ENCODE results near the gene CEP152. TPM values are rescaled to one million over a fixed set of nuclear protein-coding genes. Genes with fewer than 3 reads are reported as not detected.

CEP152 gene
- total and polyA plus RNA-seq, 10 of the 15 experiments (the other 5 are each of a cell fraction or from before 2014, with no cell fraction given): 5.3 to 22.6 (median 14.2) TPM

DNA sequence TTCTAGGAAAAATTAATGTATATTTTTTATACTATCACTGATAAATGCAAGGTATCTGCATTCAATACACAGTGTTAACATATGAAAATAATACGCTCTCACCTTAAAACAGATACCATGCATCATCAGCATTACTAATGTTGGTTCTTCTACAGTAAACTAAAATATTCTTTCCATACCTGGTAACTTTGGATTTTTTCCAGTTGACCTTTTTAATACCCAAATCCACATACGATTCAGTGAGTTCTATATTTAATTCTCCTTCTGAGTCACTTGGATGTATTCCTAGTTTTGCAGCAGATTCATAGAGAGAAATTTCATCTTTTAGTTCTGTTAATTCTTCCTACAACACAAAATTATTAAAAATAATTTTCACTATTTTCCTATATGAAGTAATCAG lies 29.9 kb downstream of the CEP152 start (continued):
- TF ChIP-seq NFYB (IDR thresholded peaks at IDR 0.05; ENCODE audit: insufficient read depth, low read depth, low read length) (no peak), STAT1 (conservative IDR thresholded peaks at IDR 0.05) (no peak)

DNA sequence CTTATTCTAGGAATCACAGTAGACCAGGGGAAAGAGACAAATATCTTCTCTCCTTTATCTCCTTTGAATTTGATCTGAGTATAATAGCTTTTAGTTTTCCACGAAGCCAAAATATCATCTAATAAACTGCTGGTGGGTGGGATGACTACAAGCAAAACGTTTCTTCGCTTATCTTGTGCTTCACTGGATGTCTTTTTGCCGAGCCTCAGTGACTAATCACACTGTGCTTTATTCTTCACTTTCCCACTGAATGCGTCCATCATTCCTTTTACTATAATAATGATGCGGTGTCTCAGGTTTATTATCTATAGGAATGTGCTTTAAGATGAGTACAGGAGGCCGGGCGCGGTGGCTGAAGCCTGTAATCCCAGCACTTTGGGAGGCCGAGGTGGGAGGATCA lies 32.5 kb downstream of the CEP152 start:
- WGBS (ENCODE audit: insufficient coverage, insufficient replicate concordance, low lambda C conversion rate, missing lambda C conversion rate): 90% methylated on average over 10 of the region's 10 CpGs
- Histone ChIP-seq H3K79me2 (ENCODE audit: control insufficient read depth, insufficient read depth, low read length) (no peaks in the 10 kb centered on the region), H3K36me3 (ENCODE audit: control insufficient read depth in 2 of 2, insufficient read depth in 2 of 2, low read length in 1 of 2) (peaks cover 3 to 9% of the 10 kb centered on the region in 2 experiments), H3K4me1 (ENCODE audit: control insufficient read depth, insufficient read depth, low read length) (no peaks in the 10 kb centered on the region), H2AFZ (ENCODE audit: control insufficient read depth, low read depth, low read length) (no peak overlapping the region), H3K27ac (ENCODE audit: control insufficient read depth, insufficient read depth) (no peak overlapping the region), H3K27me3 (replicated peaks in 1 of 2; ENCODE audit: control insufficient read depth in 2 of 2, insufficient read depth in 2 of 2, low read length in 1 of 2) (no peaks in the 10 kb centered on the region), H4K20me1 (ENCODE audit: control insufficient read depth, insufficient read depth) (no peaks in the 10 kb centered on the region), H3K9me3 (replicated peaks; ENCODE audit: control insufficient read depth, insufficient read depth, low read length) (peaks cover 2% of the 10 kb centered on the region; the same call in 1 of the 3 replicates), H3K4me3 (no peak overlapping the region), H3K4me2 (ENCODE audit: control insufficient read depth, insufficient read depth) (no peak overlapping the region), H3K9ac (ENCODE audit: control insufficient read depth, insufficient read depth, low read length) (no peak overlapping the region)
- in situ Hi-C loops (cut with MboI) (no loop called here), intact Hi-C loops (cut with micrococcal nuclease; ENCODE audit: unreplicated experiment) (no loop called here)
- CTCF ChIA-PET: interaction anchor here (1.4 to 1.5 kb wide), 2 partner anchors 33 to 426 kb away, joined by 3 to 4 read pairs; partner anchors contain the start of gene CEP152
- SMC1A ChIA-PET (ENCODE audit: uncharacterized antibody, unreplicated experiment): interaction anchor here (0.6 to 1.0 kb wide), 3 partner anchors 8 to 130 kb away, joined by 3 read pairs; no protein-coding TSS in a partner anchor
- DNase-seq (ENCODE audit: low read depth, low spot score): no peak
- RAD21 ChIA-PET (ENCODE audit: unreplicated experiment): interaction anchor here (1.1 kb wide), 1 partner anchor 11 kb away, joined by 3 read pairs; no protein-coding TSS in a partner anchor
- TF ChIP-seq BRCA1 (IDR thresholded peaks at IDR 0.05; ENCODE audit: low read depth, low read length): no peak
- TF ChIP-seq KDM1A (IDR thresholded peaks at IDR 0.05; ENCODE audit: borderline replicate concordance): no peak
- no peak for TF ChIP-seq STAT1 (conservative IDR thresholded peaks at IDR 0.05)
- no peak for TF ChIP-seq RAD21 (IDR thresholded peaks at IDR 0.05; ENCODE audit: insufficient read depth, low read depth, low read length)
- TF ChIP-seq POU2F2 (IDR thresholded peaks at IDR 0.05; ENCODE audit: borderline replicate concordance, low read depth, low read length): no peak
- no peak for TF ChIP-seq KAT2A (conservative IDR thresholded peaks at IDR 0.05; ENCODE audit: control insufficient read depth, low read depth, low read length)
- TF ChIP-seq, protein P1, sequence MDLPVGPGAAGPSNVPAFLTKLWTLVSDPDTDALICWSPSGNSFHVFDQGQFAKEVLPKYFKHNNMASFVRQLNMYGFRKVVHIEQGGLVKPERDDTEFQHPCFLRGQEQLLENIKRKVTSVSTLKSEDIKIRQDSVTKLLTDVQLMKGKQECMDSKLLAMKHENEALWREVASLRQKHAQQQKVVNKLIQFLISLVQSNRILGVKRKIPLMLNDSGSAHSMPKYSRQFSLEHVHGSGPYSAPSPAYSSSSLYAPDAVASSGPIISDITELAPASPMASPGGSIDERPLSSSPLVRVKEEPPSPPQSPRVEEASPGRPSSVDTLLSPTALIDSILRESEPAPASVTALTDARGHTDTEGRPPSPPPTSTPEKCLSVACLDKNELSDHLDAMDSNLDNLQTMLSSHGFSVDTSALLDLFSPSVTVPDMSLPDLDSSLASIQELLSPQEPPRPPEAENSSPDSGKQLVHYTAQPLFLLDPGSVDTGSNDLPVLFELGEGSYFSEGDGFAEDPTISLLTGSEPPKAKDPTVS (IDR thresholded peaks at IDR 0.05; ENCODE audit: low read depth, low read length): no peak
- no peak for TF ChIP-seq PML (IDR thresholded peaks at IDR 0.05; ENCODE audit: low read length)
- TF ChIP-seq IRF4 (IDR thresholded peaks at IDR 0.05; ENCODE audit: low read depth, low read length): no peak
- TF ChIP-seq FOS (IDR thresholded peaks at IDR 0.05; ENCODE audit: borderline replicate concordance, extremely low read depth, insufficient read length): no peak
- TF ChIP-seq MTA2 (IDR thresholded peaks at IDR 0.05; ENCODE audit: low read depth): no peak
- TF ChIP-seq SREBF1 (IDR thresholded peaks at IDR 0.05; ENCODE audit: low read length): no peak
- BruUV-seq (replicated peaks): no TSS peak
- no peak for FAIRE-seq
- POLR2A ChIA-PET: no interaction called here
- ATAC-seq: no peak
